HG03432 (cell line): ENCODE data around the gene NOS2.
"Not testable (repeated sequence)": the region's sequence is repeated elsewhere in the genome, so short reads cannot be mapped to it uniquely, and the experiment has no call there.

ENCODE experiments used
- ATAC-seq: cut with Tn5 transposase; IDR thresholded peaks from one replicate; pipeline ENCODE4 v1.9.1; 2021; ENCODE audit warnings: mild to moderate bottlenecking, moderate library complexity; ENCODE audit not compliant: unreplicated experiment

Gene NOS2

DNA sequence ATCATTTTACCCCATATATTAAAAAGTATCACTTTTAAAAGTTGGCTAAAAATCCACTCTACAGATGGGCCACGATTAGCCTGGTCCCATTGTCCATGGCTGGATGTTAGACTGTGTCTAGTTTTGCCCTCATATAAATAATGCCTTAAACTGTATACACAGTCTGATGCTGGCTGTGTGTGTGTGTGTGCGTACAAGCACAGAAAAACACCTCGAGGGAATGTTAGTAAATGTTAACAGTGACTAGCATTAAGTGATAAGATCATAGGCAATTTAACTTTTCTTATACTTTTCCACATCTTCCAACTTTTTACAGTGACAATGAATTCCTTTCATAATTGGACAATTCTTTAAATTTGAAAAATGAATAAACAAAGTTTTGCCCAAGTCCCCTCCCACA, 8.2 kb downstream of the NOS2 start:
- ATAC-seq, result no peak

- ATAC-seq, result no peak
Measured at GRCh38 chr17:27788919-27789318, 11.4 kb downstream of the NOS2 start.

DNA sequence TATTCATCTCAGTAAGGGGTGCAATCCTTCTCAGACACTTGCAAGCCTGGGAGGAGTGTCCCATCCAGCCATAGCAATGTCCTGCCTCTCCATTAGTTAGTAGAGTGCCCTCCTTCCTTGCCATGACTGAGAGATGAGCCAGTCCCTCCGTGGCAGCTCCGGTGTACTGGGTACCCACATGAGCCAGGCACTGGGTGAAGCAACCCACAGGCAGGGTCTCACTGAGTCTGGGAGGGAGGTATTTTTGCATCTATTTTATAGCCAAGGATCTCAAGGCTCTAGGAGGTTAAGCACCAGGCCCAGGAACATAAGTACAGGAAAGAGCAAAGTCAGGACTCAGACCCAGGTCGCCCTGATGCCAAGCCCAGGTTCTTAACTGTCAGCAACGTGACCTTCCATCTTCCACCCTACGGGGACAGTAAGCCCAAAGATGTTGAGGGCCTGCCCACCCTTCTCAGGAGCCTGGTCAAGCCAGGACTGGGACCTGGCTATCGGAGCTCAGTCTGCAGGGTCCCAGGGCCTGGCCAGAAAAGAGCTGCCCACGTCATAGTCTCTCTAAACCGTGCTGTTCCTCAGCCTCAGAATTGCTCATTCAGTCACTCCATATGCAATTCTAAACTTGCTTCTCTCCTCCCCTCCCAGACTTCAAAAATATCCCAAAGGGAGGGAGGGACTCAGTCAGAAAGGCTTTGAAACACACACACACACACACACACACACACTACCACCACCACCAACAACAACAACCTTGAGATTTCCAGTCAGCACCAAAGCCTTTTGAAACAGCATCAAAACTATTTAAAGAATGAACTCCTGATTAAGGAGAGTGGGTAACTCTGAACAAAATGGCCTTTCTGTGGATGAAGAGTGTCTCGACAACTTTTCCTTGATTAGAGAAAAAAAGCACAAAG, 16.6 kb downstream of the NOS2 start:
- no peak for ATAC-seq

- no peak for ATAC-seq
Measured at GRCh38 chr17:27782791-27783206, 17.5 kb downstream of the NOS2 start.

DNA sequence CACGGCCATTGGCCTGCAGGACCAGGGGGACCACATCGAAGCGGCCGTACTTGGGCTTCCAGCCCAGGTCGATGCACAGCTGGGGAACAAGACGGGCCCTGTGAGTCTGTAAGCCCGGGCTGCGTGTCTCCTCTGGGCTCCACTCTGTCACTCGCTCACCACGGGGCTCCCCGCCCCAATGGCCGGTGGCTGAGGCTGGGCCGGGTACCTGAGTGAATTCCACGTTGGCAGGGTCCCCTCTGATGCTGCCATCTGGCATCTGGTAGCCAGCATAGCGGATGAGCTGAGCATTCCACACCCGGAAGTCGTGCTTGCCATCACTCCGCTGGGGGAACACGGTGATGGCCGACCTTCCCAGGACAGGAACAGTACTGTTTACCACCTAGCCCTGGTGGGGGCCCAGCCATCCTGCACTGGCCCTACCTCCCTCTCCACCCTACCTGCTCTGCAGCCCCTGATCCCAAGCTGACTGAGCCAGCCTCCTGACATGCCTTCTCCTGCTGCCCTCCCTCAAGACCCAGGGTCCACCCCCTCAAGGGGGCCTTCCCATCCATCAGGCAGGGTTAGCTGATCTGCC, 19.4 kb downstream of the NOS2 start:
- no peak for ATAC-seq

- ATAC-seq, result no peak
Measured at GRCh38 chr17:27780092-27780827, 20.1 kb downstream of the NOS2 start.

DNA sequence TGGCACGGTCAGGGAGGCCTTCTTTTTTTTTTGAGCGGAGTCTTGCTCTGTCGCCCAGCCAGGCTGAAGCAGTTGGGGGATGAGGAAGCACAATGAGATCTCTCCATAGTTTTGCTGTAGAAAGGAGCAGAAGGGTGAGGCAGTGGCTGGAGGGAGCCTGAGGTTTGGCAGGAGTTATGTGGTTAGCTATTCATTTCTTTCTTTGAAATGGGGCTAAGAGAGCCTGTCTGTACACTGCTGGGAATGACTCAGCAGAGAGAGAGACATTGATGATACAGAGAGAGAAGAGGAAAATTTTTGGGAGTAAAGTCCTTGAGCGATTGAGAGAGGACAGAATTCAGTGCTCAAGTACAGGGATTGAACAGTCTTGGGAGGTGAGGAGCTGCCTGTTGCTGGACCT, 22.1 kb downstream of the NOS2 start:
- no peak for ATAC-seq

- ATAC-seq, result no peak
Measured at GRCh38 chr17:27776882-27777624, 23.3 kb downstream of the NOS2 start.

DNA sequence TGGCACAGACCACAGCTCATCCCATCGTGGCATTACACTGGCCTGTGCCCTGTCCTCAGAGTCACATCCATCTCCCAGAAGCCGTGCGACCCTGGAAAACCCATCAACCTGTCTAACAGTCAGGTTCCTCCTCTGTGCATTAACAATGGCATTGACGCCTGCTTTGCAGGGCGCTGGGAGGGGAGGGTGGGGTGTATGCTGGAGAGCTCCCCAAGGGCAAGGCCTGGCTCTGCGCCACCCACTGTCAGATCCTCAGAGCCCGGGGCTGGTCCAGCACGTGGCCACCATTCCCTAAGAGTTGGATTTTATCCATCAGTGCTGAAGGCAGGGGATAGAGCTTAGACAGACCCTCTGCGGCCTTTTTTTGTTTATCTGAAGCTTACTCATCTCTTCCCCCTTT, 28.7 kb downstream of the NOS2 start:
- ATAC-seq, result no peak

DNA sequence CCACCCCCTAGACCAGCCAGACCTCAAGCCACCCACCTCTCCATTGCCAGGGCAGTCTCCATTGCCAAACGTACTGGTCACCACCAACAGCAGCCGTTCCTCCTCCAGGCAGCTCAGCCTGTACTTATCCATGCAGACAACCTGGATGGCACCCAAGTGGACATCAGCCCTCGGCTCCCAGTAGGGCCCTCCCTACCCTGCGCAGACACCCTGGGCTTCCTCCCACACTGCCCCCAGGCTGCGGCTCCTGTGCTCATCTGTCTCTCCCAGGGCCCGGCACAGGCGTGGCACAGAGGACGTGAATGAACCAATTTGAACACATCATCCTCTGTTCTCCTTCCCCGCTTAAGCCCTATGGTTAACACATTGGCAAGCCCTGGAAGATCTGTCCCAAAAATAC, 29.5 kb downstream of the NOS2 start:
- ATAC-seq, result no peak

GRCh38 chr17:27768858-27769410, 31.4 kb downstream of the NOS2 start:
- no peak for ATAC-seq

- ATAC-seq, result no peak
Measured at GRCh38 chr17:27766438-27766837, 33.9 kb downstream of the NOS2 start.

- ATAC-seq, result no peak
Measured at GRCh38 chr17:27765353-27765752, 35.0 kb downstream of the NOS2 start.

DNA sequence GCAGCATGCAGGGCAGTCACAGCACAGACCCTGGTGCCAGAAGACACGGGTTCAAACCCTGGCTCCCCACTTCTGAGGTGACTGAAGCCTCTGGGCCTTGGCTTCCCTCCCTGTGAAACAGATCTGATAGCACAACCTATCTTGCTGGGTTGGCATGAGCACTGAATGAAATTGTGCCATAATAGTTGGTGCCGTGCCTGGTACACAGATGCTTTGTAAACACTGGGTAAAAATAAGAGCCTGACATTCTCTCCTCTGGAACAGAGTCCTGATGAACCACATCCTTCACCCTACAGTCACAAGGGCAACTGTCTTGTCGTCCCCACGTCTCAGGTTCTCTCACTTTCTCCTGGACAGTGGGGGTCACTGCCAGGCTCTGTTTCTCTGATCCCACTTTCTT, 35.7 kb downstream of the NOS2 start:
- ATAC-seq, result no peak

- ATAC-seq, result no peak
Measured at GRCh38 chr17:27762527-27763305, 37.6 kb downstream of the NOS2 start.

DNA sequence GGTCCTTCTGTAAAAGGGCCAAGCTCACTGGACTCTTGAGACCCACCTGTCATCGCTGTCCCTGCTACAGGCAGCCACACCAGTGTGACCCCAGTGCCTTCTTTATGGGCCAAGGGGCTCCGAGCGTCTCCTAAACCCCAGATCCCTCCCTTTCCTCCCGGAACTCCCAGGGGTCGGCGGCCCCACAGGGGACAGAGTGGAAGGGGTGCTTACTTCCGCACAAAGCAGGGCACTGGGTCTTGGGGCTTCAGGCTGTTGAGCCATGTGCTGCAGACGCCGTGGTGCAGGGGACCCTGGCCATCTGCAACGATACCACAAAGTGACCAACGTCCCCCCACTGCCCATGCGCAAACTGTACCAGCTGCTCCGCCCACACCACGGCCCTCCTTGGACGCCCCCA, 39.4 kb downstream of the NOS2 start:
- ATAC-seq, result not testable (repeated sequence)

DNA sequence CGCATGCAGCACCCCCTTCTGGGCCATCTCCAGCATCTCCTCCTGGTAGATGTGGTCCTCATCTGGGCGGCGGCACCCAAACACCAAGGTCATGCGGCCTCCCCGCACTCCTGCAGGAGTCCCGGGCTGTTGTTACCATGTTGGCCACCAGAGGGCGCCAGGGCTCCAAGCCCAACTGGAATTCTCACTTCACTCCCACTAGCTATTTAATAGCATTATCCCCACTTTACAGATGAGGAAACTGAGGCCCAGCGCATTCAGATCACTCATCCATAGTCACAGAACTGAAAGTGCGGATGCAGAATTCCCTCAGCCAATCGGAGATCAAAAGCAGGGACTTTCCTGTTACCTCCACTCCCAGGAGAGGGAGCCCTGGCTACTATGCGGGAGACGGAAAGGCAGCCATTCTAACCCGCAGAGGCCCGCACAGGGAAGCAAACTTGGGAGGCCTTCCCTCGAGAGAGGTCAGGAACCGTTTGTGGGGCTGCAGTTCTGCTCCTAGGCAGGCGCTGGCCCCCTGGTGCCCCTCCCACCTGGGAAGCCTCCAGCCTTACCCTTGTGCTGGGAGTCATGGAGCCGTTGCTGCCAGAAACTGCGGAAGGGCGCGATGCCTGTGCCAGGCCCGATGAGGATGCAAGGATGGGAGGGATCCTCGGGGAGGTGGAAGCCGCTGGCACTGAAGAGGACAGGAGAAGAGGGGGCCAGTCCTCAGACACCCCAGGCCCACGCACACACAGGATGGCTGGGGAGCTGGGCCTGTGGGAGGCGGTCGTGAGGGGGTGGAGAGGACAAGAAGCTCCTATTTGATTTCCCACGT, 40.1 kb downstream of the NOS2 start:
- ATAC-seq, result peak; percentile 47

DNA sequence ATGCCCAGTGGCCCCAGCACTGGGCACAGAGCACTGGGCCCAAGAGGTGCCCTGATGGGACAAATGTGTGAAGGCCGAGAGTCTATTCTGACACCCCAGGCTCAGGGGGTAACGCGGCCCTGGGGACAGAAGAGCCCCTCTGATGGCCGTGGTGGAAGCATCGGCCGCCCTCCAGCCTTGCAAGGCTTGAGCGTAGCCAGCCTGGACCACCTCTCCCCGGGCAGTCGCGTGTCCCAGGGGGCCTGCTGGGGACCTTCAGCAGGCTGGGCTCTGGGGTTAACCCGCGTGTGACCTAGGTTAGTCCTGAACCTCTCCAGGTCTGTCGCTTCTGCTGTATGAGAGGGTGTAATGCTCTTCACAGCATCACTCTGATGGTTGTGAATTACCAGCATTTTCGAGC, 40.8 kb downstream of the NOS2 start:
- no peak for ATAC-seq
